ENCODE results near the gene ZNF43.
"Not testable (repeated sequence)": the region's sequence is repeated elsewhere in the genome, so short reads cannot be mapped to it uniquely, and the experiment has no call there.

The ZNF43 gene

DNA sequence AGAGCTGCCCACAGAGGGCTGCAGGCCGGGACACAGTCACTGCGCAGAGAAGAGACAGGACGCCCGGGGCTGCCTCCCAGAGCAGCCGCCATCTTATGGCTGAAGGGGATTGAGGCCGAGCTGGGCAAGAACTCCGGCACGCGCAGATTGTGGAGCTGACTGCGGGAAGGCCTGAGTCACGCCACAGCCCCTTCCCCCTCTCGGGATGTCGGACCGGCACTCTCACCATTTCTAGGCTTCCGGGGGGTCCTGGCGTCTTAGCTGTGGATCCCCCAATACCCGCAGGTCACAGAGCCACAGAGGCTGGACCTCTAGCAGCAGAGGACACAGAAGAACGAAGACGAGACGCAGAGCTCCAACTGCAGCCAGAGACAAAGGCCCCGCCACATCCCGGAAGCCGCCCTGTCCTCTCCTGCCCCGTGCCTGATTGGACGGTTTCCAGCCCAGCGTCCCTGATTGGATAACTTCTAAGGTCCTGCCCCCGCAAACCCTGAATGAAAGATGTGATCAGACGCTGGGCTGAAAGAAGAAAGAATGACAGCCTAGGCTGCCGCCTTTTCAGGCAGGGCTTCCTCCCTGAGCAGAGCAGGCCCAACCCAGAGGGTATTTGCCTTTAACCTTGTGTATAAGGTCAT lies at the start of gene ZNF43:
ZNF43 (minus strand) TSS at position 373 of the 635 bp plus-strand sequence; CDS start at position 229, 144 bp downstream.
- H3K27ac ChIP-seq: peak within 1 kb of the TSS; percentile 93
- TF ChIP-seq, protein P1, sequence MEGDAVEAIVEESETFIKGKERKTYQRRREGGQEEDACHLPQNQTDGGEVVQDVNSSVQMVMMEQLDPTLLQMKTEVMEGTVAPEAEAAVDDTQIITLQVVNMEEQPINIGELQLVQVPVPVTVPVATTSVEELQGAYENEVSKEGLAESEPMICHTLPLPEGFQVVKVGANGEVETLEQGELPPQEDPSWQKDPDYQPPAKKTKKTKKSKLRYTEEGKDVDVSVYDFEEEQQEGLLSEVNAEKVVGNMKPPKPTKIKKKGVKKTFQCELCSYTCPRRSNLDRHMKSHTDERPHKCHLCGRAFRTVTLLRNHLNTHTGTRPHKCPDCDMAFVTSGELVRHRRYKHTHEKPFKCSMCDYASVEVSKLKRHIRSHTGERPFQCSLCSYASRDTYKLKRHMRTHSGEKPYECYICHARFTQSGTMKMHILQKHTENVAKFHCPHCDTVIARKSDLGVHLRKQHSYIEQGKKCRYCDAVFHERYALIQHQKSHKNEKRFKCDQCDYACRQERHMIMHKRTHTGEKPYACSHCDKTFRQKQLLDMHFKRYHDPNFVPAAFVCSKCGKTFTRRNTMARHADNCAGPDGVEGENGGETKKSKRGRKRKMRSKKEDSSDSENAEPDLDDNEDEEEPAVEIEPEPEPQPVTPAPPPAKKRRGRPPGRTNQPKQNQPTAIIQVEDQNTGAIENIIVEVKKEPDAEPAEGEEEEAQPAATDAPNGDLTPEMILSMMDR (conservative IDR thresholded peaks at IDR 0.05): no peak

GRCh38 chr19:21885516-21885915 lies 49.5 kb upstream of the ZNF43 start:
- H3K27ac ChIP-seq: not testable (repeated sequence)

DNA sequence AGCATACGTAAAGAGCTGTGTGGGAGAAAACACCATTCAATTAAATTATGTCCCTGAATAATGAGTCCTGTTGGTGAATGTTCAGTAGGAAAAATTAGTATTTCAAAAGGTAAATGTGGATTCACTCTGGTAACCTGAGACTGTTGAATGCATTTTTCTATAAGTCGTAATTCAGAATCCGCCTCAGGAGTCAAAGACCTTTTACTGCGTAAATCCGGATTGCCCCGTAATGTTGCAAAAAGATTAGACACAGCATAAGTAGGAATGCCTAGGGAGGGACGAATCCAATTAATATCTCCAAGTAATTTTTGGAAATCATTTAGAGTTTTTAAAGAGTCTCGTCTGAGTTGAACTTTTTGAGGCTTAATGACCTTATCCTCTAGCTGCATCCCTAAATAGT lies 48.8 kb upstream of the ZNF43 start:
- H3K27ac ChIP-seq: not testable (repeated sequence)

DNA sequence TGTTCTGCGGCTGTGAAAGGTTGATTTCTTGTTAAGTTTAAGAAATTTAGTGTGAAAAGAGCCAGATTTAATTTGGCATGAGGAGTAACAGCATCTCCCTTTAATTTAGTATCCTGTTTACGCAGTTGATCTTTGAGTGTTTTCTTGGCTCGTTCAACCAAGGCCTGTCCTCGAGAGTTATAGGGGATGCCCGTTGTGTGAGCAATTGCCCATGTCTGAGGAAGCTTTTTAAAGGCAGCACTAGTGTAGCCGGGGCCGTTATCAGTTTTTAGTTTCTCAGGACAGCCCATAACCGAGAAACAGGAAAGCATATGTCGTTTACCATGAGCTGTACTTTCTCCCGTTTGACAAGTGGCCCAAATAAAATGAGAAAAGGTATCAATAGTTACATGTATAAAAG lies 47.5 kb upstream of the ZNF43 start:
- no peak overlapping the region for H3K27ac ChIP-seq
- TF ChIP-seq, protein P1 (conservative IDR thresholded peaks at IDR 0.05): no peak

GRCh38 chr19:21880761-21881160 lies 44.8 kb upstream of the ZNF43 start:
- H3K27ac ChIP-seq: not testable (repeated sequence)
- TF ChIP-seq, protein P1 (conservative IDR thresholded peaks at IDR 0.05): peak; percentile 58

DNA sequence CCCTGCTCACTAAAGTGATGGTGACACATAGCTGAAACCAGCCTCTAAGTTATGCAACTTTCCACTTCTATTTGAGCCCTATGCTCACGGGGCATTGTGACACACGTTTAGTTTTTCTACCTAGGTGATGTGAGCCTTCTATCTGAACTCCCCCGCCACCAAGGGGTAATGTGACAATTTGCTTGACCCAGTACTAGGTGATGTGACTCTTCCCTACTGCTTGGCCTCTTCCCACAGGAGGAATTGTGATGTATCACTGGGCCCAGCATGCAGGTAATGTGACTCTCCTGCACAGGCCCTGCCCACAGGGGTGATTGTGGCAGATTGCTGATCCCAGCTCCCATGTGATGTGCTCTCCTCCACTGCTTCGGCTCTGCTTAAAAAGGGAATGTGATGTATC lies 42.7 kb upstream of the ZNF43 start:
- H3K27ac ChIP-seq: no peak overlapping the region
- TF ChIP-seq, protein P1 (conservative IDR thresholded peaks at IDR 0.05): no peak

DNA sequence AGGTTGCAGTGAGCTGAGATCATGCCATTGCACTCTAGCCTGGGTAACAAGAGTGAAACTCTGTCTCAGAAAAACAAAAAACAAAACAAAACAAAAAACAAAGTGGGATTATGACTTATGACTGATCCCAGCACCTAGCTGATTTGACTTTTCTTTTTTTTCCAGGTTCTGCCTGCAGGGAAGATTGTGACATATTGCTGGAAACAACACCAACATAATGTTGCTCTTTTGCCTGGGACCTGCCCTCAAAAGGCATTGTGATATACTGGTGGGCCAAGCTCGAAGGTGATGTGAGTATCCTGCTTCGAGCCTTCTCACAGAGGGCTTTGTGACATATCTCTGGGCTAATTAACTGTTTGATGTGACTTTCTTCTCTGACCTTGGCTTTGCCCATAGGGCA lies 42.0 kb upstream of the ZNF43 start:
- H3K27ac ChIP-seq: no peak overlapping the region
- TF ChIP-seq, protein P1 (conservative IDR thresholded peaks at IDR 0.05): no peak

GRCh38 chr19:21876608-21877007 lies 40.6 kb upstream of the ZNF43 start:
- not testable (repeated sequence) for H3K27ac ChIP-seq

GRCh38 chr19:21856773-21857514 lies 21.0 kb upstream of the ZNF43 start:
- H3K27ac ChIP-seq: no peak overlapping the region
- TF ChIP-seq, protein P1 (conservative IDR thresholded peaks at IDR 0.05): peak; percentile 27; the same call in 1 of the 2 replicates
